Measurements from ENCODE around the gene LMX1B.

LMX1B gene

GRCh38 chr9:126663661-126664072, 49.9 kb downstream of the LMX1B start:
- Histone ChIP-seq H3K79me2 (ENCODE audit: control insufficient read depth, insufficient read depth, low read length, unreplicated experiment) (no peaks in the 10 kb centered on the region), H2AFZ (ENCODE audit: low read length, unreplicated experiment) (no peak overlapping the region), H3K36me3 (ENCODE audit: insufficient read depth, low read length) (no peaks in the 10 kb centered on the region), H3K27ac (ENCODE audit: low read depth, low read length) (no peak overlapping the region), H3K27me3 (ENCODE audit: insufficient read depth, low read length) (peaks cover 14% of the 10 kb centered on the region), H3K4me1 (ENCODE audit: control insufficient read depth, insufficient read depth, low read length, unreplicated experiment) (no peaks in the 10 kb centered on the region), H3K4me3 (ENCODE audit: low read depth, low read length) (no peak overlapping the region)

DNA sequence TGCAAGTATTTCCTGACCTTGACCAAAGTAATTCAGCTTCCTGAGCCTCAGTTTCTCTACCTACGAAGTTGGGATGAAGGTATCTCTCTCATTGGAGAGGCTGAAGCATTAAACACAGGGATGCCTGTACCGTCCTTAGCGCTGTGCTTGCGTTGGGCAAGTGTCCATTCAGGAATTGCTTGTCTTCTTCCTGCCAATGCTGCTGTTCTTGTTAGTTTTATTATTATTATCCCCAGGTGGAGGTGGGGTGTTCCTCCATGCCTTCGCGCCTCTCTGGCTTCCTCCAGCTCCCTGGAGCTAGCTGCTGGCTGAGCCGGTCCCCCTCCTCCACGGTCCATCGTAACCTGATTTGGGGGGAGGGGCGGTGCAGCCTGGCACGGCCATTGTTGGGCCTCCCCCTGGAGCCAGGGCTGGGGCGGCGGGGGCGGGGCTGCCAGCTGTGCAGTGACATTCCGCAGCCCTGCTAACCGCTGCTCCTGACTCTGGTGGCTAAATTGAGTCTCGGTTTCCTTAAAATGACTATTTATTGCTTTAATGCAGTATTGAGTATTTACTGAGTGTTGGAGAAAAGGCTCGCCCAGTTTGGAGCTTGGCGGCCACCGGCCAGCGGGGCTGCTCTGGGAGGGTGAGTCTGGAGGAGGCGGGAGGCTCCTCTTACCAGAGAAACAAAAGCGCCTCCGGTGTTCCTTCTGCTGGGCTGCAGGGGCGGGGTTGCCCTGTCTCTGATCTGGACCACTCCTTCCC, 51.3 kb downstream of the LMX1B start:
- no peak overlapping the region for H3K27ac ChIP-seq (ENCODE audit: low read depth, low read length)
- no peak overlapping the region for H3K4me3 ChIP-seq (ENCODE audit: low read depth, low read length)
- H3K36me3 ChIP-seq (ENCODE audit: insufficient read depth, low read length), result no peaks in the 10 kb centered on the region
- no peak overlapping the region for H2AFZ ChIP-seq (ENCODE audit: low read length, unreplicated experiment)
- H3K79me2 ChIP-seq (ENCODE audit: control insufficient read depth, insufficient read depth, low read length, unreplicated experiment), result no peaks in the 10 kb centered on the region
- H3K4me1 ChIP-seq (ENCODE audit: control insufficient read depth, insufficient read depth, low read length, unreplicated experiment), result no peaks in the 10 kb centered on the region
- H3K27me3 ChIP-seq (ENCODE audit: insufficient read depth, low read length), result peaks cover 19% of the 10 kb centered on the region

GRCh38 chr9:126665644-126666035, 51.9 kb downstream of the LMX1B start:
- no peaks in the 10 kb centered on the region for H3K36me3 ChIP-seq (ENCODE audit: insufficient read depth, low read length)
- H3K27me3 ChIP-seq (ENCODE audit: insufficient read depth, low read length), result peaks cover 19% of the 10 kb centered on the region
- H3K79me2 ChIP-seq (ENCODE audit: control insufficient read depth, insufficient read depth, low read length, unreplicated experiment), result no peaks in the 10 kb centered on the region
- no peak overlapping the region for H3K27ac ChIP-seq (ENCODE audit: low read depth, low read length)
- H3K4me3 ChIP-seq (ENCODE audit: low read depth, low read length), result no peak overlapping the region
- H3K4me1 ChIP-seq (ENCODE audit: control insufficient read depth, insufficient read depth, low read length, unreplicated experiment), result no peaks in the 10 kb centered on the region
- no peak overlapping the region for H2AFZ ChIP-seq (ENCODE audit: low read length, unreplicated experiment)

- Histone ChIP-seq H3K36me3 (ENCODE audit: insufficient read depth, low read length) (no peaks in the 10 kb centered on the region), H3K4me1 (ENCODE audit: control insufficient read depth, insufficient read depth, low read length, unreplicated experiment) (no peaks in the 10 kb centered on the region), H3K27me3 (ENCODE audit: insufficient read depth, low read length) (peaks cover 19% of the 10 kb centered on the region), H3K4me3 (ENCODE audit: low read depth, low read length) (no peak overlapping the region), H3K27ac (ENCODE audit: low read depth, low read length) (no peak overlapping the region), H2AFZ (ENCODE audit: low read length, unreplicated experiment) (no peak overlapping the region), H3K79me2 (ENCODE audit: control insufficient read depth, insufficient read depth, low read length, unreplicated experiment) (no peaks in the 10 kb centered on the region)
Measured at GRCh38 chr9:126666155-126666803, 52.6 kb downstream of the LMX1B start.

- Histone ChIP-seq H2AFZ (ENCODE audit: low read length, unreplicated experiment) (no peak overlapping the region), H3K27me3 (ENCODE audit: insufficient read depth, low read length) (peaks cover 21% of the 10 kb centered on the region), H3K27ac (ENCODE audit: low read depth, low read length) (no peak overlapping the region), H3K4me1 (ENCODE audit: control insufficient read depth, insufficient read depth, low read length, unreplicated experiment) (no peaks in the 10 kb centered on the region), H3K4me3 (ENCODE audit: low read depth, low read length) (no peak overlapping the region), H3K79me2 (ENCODE audit: control insufficient read depth, insufficient read depth, low read length, unreplicated experiment) (no peaks in the 10 kb centered on the region), H3K36me3 (ENCODE audit: insufficient read depth, low read length) (no peaks in the 10 kb centered on the region)
Measured at GRCh38 chr9:126667190-126668055, 53.7 kb downstream of the LMX1B start.

DNA sequence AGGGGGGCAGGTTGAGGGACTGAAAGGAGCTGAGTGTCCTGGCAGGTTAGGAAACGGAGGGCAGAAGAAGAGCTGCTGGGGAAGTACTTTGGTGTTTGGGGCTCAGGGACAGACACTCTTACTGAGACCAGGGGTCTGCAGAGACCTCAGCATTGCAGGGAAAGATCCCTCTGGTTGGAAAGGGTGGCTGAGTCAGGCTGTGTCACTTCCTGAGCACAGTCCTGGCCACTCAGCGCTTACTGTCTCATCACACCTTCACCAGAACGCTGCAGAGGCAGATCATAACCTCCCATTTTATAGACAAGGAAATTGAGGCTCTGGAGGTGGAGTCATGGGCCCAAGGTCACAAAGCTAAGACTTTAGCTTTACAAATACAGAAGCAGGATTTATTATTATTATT, 54.3 kb downstream of the LMX1B start:
- no peak overlapping the region for H3K4me3 ChIP-seq (ENCODE audit: low read depth, low read length)
- H3K36me3 ChIP-seq (ENCODE audit: insufficient read depth, low read length), result no peaks in the 10 kb centered on the region
- H3K27ac ChIP-seq (ENCODE audit: low read depth, low read length), result no peak overlapping the region
- peaks cover 27% of the 10 kb centered on the region for H3K27me3 ChIP-seq (ENCODE audit: insufficient read depth, low read length)
- H2AFZ ChIP-seq (ENCODE audit: low read length, unreplicated experiment), result no peak overlapping the region
- H3K79me2 ChIP-seq (ENCODE audit: control insufficient read depth, insufficient read depth, low read length, unreplicated experiment), result no peaks in the 10 kb centered on the region
- H3K4me1 ChIP-seq (ENCODE audit: control insufficient read depth, insufficient read depth, low read length, unreplicated experiment), result no peaks in the 10 kb centered on the region

- no peaks in the 10 kb centered on the region for H3K4me1 ChIP-seq (ENCODE audit: control insufficient read depth, insufficient read depth, low read length, unreplicated experiment)
- no peaks in the 10 kb centered on the region for H3K36me3 ChIP-seq (ENCODE audit: insufficient read depth, low read length)
- H3K27ac ChIP-seq (ENCODE audit: low read depth, low read length), result no peak overlapping the region
- H2AFZ ChIP-seq (ENCODE audit: low read length, unreplicated experiment), result no peak overlapping the region
- no peak overlapping the region for H3K4me3 ChIP-seq (ENCODE audit: low read depth, low read length)
- H3K27me3 ChIP-seq (ENCODE audit: insufficient read depth, low read length), result peaks cover 38% of the 10 kb centered on the region
- H3K79me2 ChIP-seq (ENCODE audit: control insufficient read depth, insufficient read depth, low read length, unreplicated experiment), result no peaks in the 10 kb centered on the region
Measured at GRCh38 chr9:126669108-126669507, 55.4 kb downstream of the LMX1B start.

DNA sequence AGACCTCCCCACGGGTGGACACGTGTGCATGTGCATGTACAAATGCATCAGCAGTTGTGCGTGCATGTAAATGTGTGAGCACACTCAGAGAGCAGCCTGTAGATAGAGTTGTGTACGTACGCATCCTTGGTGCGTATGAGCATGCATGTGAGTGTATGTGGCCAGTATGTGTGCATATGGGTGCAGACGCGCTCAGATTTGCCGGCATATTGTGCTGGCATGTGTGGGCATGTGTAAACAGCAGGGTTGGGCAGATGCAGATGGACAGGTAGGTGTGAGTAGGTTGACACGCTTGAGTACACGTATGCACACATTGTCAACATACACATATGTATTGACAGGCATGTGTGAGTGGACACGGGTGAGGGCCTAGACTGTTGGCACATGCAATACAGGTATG, 56.5 kb downstream of the LMX1B start:
- Histone ChIP-seq H3K4me1 (ENCODE audit: control insufficient read depth, insufficient read depth, low read length, unreplicated experiment) (no peaks in the 10 kb centered on the region), H3K27me3 (ENCODE audit: insufficient read depth, low read length) (peaks cover 49% of the 10 kb centered on the region), H3K27ac (ENCODE audit: low read depth, low read length) (no peak overlapping the region), H3K4me3 (ENCODE audit: low read depth, low read length) (no peak overlapping the region), H3K36me3 (ENCODE audit: insufficient read depth, low read length) (no peaks in the 10 kb centered on the region), H2AFZ (ENCODE audit: low read length, unreplicated experiment) (no peak overlapping the region), H3K79me2 (ENCODE audit: control insufficient read depth, insufficient read depth, low read length, unreplicated experiment) (no peaks in the 10 kb centered on the region)

DNA sequence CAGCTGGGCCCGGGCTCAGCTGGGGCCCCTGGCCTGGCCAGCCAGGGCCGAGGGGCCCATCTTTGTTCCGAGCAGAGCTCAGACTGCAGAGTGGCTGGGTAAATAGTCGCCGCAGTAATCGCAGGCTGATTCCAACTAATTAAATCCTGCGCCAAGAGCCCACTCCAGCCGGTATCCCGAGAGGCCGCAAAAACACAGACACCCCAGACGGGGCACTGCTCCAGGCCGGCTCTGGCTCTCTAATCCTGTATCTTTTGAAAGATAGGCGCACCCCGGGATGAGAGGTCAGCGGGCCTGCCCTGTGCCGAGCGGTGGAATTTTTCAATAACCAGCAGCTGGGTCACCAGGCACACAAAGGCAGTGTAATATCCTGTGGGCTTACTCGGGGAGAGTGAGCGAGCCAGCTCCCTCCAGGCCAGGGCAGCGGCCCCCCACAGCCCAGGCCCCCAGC, 57.7 kb downstream of the LMX1B start:
- Histone ChIP-seq H3K4me3 (ENCODE audit: low read depth, low read length) (no peak overlapping the region), H2AFZ (ENCODE audit: low read length, unreplicated experiment) (no peak overlapping the region), H3K4me1 (ENCODE audit: control insufficient read depth, insufficient read depth, low read length, unreplicated experiment) (no peaks in the 10 kb centered on the region), H3K79me2 (ENCODE audit: control insufficient read depth, insufficient read depth, low read length, unreplicated experiment) (no peaks in the 10 kb centered on the region), H3K27me3 (ENCODE audit: insufficient read depth, low read length) (peaks cover 45% of the 10 kb centered on the region), H3K36me3 (ENCODE audit: insufficient read depth, low read length) (no peaks in the 10 kb centered on the region), H3K27ac (ENCODE audit: low read depth, low read length) (no peak overlapping the region)

- H3K4me3 ChIP-seq (ENCODE audit: low read depth, low read length), result no peak overlapping the region
- H3K27me3 ChIP-seq (ENCODE audit: insufficient read depth, low read length), result peaks cover 51% of the 10 kb centered on the region
- no peaks in the 10 kb centered on the region for H3K36me3 ChIP-seq (ENCODE audit: insufficient read depth, low read length)
- no peak overlapping the region for H3K27ac ChIP-seq (ENCODE audit: low read depth, low read length)
- no peaks in the 10 kb centered on the region for H3K4me1 ChIP-seq (ENCODE audit: control insufficient read depth, insufficient read depth, low read length, unreplicated experiment)
- H3K79me2 ChIP-seq (ENCODE audit: control insufficient read depth, insufficient read depth, low read length, unreplicated experiment), result no peaks in the 10 kb centered on the region
- no peak overlapping the region for H2AFZ ChIP-seq (ENCODE audit: low read length, unreplicated experiment)
Measured at GRCh38 chr9:126671983-126672382, 58.3 kb downstream of the LMX1B start.
